Measurements from ENCODE around the gene ARHGEF11.

ARHGEF11 gene

GRCh38 chr1:156906206-156906906, 139.2 kb downstream of the ARHGEF11 start:
- no peak for FAIRE-seq

- no peak for FAIRE-seq
Measured at GRCh38 chr1:156905651-156906050, 139.9 kb downstream of the ARHGEF11 start.

GRCh38 chr1:156905176-156905575, 140.4 kb downstream of the ARHGEF11 start:
- FAIRE-seq, result no peak

GRCh38 chr1:156904187-156904959, 141.2 kb downstream of the ARHGEF11 start:
- FAIRE-seq, result no peak

GRCh38 chr1:156903328-156904091, 142.0 kb downstream of the ARHGEF11 start:
- no peak for FAIRE-seq

GRCh38 chr1:156901966-156902915, 143.3 kb downstream of the ARHGEF11 start:
- FAIRE-seq, result no peak

GRCh38 chr1:156901590-156901900, 144.0 kb downstream of the ARHGEF11 start:
- FAIRE-seq, result no peak

- no peak for FAIRE-seq
Measured at GRCh38 chr1:156900896-156901589, 144.5 kb downstream of the ARHGEF11 start.

- no peak for FAIRE-seq
Measured at GRCh38 chr1:156899956-156900718, 145.4 kb downstream of the ARHGEF11 start.

GRCh38 chr1:156898971-156899664, 146.4 kb downstream of the ARHGEF11 start:
- no peak for FAIRE-seq

GRCh38 chr1:156898161-156898566, 147.4 kb downstream of the ARHGEF11 start:
- FAIRE-seq, result no peak

GRCh38 chr1:156897078-156897825, 148.3 kb downstream of the ARHGEF11 start:
- FAIRE-seq, result no peak

- no peak for FAIRE-seq
Measured at GRCh38 chr1:156896490-156897033, 149.0 kb downstream of the ARHGEF11 start.

GRCh38 chr1:156895927-156896326, 149.6 kb downstream of the ARHGEF11 start:
- no peak for FAIRE-seq

- FAIRE-seq, result no peak
Measured at GRCh38 chr1:156895455-156895812, 150.1 kb downstream of the ARHGEF11 start.

GRCh38 chr1:156894711-156895454, 150.7 kb downstream of the ARHGEF11 start:
- no peak for FAIRE-seq

GRCh38 chr1:156894001-156894400, 151.5 kb downstream of the ARHGEF11 start:
- no peak for FAIRE-seq

GRCh38 chr1:156893048-156893953, 152.2 kb downstream of the ARHGEF11 start, which contains the start of gene PEAR1:
Gene PEAR1, plus strand, starts transcription at chr1:156893718. Its CDS starts 10,209 bp downstream, at chr1:156903927.
- FAIRE-seq, result no peak

Measured in islet of Langerhans (tissue), 1 donor.